Suppressor macrophage treated with lipopolysaccharide for 1 hour (primary cell): ENCODE data around the gene CEBPG.

Source experiments
- DNase-seq, 3 donors: peaks; one replicate each; pipeline ENCODE4 v3.0.0-alpha.2; 2020 to 2022

CEBPG gene

DNA sequence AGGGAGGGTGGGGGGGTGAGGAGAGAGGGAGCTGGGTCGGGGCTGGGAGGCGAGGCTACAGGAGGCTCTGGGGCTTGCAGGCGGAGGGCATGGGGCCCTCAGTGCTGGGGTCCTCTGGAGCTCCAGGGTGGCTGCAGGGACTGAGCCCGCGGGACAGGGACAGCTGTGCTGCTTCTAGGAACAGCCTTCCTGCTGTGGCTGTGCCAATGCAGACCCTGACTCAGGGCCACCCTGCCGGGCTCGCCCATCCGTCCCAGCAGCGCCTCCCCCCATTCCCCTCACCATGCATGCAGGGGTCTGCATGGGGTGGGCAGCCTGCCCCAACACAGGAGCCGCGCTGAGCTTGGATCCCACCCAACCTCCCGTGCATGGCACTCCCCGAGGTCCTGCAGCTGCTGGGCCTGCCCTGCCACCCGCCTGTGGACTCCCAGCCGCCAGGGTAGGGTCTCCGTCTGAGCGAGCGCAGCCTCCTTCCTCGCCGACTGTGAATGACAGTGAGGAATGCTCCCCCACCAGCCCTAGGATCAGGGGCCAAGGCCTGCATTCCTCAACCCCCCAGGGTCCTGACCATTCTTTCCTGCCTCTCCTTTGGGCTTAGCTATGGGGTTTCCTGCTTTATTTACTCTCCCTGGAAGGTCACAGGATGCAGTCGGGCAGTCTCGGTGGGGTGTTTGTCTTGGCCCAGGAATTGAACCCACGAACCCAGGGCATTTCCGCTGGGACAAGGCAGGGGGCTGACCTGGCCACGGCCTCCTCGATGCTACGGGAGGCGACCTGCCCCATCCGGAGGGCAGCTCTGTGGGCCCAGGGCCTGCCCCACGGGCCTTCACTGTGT, 23.4 kb downstream of the CEBPG start:
- DNase-seq, result no peak

DNA sequence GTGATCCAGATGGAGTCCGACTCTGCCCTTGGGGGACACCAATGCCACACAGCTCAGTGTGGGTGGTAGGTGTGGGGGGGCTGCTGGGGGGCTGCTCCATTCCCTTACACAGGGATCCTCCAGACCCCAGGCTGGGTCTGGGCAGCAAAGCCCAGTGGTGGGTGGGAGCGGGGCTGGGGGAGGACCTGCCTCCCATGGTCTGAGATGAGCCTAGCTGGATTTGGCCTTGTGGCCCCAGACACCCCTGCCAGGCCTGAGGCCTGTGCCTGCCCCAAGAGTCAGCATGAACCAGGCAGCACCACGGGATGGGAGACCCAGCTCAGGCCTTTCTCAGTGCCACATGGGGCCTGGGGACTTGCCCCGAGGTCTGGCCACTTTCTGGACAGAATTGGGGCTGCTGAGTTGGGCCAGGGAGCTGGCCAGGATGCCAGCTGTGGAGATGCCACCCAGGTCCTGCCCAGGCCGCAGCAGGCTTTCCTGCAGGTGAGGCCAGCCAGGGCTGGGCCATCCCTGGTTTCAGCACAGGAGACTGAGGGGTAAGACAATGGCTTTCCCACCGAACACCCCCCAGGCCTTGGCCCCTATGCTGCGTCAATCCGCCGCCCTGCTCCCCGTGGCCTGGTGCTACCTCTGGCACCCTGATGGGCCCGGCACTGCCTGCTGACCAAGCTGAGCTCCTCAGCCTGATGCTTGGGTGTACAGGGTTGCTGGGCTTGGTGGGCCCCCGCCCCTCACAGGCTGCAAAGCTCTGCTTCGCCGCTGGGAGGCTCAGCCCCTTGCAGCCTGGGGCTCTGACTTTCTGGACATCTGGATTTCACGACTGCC, 24.2 kb downstream of the CEBPG start:
- no peak for DNase-seq

DNA sequence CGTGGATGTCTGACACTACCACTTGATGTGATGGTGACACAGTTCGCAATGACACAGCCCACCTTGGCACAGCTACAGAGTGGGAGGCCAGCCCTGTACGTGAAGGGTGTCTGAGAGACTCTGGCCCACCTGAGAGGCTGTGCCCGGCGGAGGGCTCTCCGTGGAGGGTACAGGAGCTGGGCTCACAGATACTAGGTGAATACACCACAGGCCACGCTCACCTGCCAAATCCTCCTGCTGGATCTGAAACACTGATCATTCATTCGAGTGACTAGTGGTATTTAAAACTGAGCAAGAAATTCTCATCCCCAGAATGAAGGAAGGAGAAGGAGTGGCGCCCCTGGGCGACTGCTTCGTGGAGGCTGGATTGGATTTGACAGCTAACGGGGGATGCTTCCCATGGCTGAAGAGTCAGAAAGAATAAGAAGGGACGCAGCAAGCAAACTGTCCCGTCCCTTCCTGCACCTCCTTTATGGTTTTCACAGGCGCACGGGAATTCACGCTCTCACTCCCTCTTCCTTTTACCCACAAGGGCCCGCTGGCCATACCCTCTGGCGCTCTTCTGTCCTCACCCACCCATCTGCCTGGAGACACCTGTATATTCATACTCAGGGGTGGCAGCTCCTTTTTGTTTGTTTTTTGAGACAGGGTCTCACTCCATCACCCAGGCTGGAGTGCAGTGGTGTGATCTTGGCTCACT, 25.0 kb downstream of the CEBPG start:
- DNase-seq, result no peak

DNA sequence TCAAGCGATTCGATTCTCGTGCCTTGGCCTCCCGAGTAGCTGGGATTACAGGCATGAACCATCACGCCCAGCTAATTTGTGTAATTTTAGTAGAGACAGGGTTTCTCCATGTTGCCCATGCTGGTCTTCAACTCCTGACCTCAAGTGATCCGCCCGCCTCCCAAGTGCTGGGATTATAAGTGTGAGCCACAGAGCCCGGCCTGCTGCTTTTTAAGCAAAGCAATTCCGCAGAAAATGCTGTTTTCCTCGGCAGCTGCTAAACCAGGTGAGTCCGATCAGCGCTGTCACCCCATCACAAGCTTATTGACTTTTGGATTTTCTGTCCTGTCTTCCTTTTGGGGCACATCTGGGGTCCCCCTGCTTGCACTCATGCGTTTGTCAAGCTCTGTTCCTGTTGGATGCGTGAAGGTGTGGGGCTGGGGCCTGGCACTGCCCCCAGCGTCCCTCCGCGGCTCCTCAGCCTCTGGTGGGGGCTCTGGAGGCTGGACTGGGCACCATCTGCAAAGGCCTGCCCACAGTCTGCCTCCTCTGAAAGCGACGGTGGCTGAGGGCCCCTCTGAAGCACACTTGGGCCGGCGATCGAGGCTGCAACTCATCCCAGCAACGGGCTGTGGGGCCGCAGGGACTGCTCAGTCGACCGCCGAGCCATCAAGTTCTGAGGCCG, 25.7 kb downstream of the CEBPG start:
- DNase-seq, result no peak

DNA sequence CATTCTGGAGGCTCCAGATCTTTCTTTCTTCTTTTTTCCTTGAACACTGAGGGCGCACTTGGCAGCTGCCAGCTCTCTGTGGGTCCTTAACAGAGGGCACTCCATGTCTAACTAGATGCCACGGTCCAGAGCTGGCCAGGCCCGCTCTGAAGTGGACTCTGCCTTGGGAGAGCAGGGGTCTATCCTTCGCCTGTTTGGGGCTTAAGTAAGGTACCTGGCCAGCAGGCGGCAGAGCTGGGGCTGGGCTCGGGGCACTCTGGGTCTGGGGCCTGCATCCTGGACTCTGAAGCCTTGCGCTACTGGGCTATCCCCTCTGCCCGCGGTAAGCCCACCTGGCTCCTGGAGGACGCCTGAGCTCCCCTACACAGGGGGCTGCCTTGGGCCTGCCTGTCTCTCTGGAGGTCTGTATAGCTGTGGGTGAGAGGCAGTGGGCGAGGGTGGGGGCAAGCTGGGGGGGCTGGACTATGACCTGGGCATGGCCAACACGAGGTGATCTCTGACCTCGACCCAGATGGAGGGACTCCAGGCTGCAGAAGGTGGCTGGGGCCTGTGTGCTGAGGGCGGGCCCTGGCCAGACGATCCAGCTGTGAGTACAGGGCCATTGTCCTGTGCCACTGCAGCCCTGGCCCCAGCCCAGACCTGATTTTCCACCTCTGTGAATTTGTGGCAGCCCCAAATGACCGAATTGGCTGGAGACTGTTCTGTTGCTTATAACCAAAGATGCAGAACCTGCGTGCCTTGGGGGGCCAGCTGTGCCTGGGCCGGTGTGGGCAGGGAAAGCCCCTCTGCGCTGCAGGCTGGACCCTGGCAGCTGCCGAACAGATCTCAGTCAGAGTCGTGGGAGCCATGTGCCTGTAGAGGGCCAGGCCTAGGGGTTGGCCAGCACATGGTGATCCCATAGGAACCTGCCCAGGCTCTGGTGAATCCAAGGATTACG, 26.5 kb downstream of the CEBPG start:
- DNase-seq, result no peak

DNA sequence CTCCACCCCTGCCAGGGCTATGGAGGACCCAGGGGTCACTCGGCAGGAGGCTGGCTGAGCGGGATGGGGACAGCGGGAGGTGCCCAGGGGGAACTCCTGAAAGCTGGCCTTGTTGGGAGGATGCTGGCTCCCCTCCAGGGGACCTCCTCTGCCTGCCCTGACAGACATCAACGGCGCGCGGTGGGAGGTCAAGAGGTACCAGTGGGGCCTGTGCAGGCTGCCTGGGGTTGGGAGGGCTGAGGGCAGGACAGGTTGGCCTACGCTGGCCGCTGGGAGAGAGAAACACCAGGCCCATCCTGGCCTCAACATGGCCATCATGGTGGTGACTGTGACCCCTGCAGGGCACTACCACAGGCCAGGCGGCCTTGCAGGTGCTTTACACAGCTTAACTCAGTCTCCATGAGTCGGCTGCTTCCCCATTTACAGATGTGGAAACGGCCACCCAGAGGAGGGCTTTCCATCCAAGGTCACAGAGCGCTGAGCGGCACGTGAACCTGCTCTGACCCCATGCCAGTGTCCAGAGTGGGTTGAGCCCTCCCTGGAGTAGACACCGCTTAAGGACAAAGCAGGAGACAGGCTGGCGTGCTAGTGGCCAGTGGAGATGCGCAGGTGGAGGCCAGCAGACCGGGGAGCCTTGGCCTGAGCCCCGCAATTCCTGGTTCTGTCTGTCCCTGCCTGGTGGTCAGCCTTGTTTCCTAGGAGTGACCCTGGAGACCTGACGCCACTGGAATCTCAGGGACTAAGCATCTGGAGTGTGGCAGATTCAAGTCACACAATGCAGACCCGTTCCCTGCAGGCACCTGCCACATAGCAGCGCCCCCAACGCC, 27.6 kb downstream of the CEBPG start:
- DNase-seq, result no peak

DNA sequence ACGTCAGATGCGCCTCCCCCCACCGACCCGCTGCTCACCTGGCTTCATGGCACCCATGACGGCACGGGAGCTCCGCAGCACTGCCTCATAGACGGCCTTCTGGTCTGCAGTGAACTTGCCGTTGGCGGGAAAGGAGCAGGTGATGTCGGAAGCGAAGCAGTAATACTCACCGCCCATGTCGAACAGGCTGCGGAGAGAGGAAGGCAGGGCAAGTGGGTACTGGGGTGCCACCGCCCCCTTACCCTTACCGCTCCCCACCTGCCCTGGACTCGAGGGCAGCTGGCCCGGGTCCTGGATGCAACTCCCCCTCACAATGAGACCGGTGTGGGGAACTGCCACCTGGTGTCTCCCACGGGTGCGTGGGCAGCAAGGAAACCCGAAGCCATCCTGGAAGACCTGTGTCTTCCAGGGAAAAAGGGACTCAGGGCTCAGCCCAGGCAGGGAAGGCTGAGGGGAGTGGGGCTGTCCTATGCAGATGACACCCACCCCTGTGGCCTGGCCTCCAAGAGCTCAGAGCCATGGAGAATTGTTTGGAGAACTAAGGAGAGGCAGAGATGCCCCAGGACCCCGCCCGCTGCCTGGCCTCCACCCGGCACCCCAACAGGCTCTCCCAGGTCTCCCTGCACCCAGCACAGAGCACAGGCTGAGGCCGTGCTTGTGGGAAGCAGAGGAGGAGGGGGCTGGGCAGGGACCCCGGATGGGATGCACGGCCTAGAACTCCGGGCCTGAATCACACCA, 28.3 kb downstream of the CEBPG start:
- no peak for DNase-seq

DNA sequence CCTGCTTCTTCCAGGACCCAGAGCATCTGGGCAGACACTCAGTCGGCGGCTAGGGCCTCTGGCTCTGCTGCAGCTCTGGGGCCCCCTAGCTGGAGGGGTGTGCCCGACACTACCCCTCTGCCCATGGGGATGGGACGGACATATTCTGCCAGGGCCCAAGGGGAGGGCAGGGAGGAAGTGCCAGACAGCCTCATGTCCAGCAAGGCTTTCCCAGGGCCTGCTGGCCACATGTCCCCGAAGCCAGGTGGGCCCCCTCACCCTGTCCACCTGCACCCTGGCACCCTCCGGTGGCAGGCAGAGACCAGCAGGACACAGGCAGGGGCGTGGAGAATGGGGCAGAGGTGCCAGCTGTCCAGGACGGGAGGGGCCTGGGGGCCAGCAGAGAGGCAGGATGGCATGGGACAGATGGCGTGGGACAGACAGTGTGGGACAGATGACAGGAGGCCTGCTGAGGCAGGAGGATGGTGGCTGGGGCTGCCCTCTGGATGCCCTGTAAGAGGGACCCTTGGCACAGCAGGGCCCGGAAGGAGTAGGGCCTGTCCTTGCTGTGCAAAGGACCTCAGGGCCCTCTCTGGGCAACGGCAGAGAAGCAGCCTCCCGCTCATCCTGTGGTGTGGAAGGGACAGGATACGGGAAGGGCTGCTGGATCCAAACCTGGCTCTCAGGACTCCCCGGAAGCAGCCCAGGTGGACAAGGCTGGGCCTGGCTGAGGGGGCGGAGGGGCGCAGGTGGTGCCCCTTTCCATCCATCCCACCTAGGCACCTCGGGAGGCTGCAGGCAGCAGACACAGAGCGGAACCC, 29.1 kb downstream of the CEBPG start:
- no peak for DNase-seq

DNA sequence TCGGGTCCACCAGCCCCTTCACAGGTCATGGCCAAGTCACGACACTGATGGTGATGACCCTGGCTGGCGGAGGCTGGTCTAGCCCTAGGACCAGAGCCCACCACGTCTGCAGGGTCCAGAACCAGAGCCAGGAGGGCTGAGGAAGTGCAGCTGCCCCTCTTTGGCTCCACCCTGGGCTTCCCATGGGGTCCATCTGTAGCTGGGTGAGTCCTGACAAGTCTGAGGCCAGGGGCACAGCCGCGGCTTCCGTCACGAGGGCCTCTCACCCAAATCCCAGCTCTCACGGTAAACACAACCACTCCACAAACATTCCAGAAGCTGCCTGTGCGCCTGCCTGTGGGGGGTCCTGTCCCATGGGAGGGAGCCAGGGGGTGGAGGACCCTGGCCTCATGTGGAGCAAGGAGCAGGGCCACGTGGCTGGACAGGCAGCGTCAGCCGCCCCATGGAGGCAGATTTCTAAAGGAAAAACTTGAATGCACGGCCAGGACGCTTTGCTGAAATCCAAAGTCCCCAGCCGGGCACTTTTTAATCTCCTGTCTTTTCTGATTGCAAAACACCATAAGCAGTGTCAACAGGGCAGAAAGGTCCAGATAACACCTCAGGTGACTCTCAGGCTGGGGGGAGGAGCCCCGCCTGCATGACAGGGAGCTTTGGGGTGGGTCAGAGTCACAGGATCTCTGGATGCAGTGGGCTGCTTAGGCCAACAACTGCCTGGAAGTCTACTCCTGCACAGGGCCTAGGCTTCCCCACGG, 29.9 kb downstream of the CEBPG start:
- no peak for DNase-seq

DNA sequence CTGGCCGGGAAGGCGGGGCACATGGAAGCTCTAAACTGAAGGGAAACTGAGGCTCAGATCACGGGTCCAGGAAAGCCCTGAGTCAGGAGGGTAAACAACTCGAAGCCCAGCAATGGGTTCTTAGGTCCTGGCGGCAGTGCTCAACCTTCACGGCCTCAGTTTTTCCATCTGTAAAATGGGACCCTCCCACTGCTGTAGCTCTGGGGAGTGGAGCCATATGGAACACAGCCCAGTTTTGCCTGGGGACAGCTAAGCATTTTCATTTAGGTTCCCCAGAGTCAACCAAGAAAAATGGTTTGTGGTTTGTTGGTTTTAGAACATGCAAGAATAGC, 30.4 kb downstream of the CEBPG start:
- no peak for DNase-seq

DNA sequence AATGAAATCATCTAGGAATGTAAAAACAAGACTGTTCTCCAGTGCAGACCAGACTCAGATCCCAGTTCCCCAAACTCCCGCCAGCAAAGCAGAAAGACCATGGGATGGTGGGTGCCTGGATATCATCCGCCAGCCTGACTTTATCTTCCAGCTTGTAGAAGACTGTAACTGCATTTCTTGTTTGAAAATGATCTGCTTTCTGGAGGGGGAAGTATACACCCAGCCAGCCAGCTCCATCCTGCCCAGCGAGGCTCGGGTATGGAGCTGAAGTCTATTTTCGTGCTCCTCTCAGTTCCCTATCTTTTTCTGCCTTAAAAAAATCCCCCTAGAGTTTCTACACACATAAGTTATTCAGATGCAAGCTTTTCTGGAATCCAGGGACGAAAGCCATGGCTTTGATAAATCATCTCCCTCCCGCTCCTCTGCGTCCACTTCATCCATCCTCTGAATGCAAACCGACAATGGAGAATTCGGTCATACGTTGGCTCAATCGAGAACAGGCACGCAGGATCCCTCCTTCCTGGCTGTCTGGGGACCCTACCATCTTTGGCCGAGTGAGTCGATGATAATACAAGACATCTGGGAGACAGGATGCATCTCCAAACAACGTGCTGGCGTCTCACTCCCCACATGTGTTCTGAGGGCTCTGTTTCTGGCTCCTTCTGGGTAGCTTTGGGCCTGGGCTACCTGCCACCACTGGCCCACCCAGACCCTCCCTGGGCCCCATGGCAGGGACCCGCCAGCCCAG, 31.2 kb downstream of the CEBPG start:
- peak; percentile 37 to 53 (median 46) for DNase-seq

DNA sequence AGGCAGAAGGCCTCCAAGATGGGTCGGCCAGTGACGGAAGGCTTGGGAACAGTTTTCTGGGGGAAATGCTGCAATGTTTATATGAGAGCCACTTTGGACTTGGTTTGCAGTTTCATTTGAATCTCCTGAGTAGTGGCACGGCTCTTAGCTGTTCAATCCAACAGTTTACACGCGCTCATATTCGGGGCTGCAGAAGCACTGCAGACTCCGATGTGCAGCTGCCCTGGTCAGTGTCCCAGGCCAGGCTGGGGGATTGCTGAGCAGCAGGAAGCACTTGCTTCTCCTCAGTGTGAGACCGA, 31.7 kb downstream of the CEBPG start:
- no peak for DNase-seq

DNA sequence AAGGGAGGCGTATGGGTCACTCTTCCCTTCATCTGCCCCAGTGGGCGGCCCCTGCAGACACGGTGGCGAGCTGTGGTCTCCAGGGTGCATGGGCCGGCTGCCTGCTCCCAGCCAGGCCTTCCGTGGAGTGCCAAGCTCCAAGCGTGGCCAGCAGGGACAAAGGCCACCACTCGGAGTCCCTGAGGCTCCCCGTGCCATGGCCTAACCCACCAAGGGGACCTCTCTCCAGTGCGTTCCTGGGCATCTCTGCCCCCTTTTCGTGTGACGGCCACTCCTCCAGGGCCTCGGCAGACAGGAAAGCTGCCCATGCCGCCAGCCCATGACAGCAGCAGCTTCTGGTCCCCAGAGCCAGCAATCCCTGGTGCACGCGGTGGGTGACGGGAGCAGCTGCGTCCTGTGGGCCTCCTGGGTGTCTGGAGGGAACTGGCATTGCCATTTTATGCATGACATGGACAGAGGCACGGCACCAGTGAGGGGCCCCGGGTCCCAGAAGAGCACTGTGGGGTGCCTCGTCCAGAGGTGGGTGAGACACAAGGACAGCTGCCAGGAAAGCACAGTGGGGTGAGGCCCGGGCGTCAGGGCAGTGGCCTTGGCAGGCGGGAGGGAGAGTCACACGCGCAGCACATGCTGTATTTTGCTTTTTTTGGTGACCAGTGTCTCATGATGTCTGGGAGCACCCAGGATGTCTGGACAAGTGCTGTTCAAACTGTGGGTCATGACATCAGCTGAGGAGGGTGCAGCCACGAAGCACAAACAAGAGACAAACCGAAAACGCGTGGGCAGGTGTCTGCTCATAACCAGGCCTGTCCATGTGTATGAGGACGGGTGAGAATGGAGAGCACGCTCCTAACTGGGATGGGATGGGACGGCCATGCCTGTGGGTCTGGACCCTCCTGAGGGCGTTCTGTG, 32.3 kb downstream of the CEBPG start:
- DNase-seq, result peak in 2 of 3 donors; percentile 27 to 33

DNA sequence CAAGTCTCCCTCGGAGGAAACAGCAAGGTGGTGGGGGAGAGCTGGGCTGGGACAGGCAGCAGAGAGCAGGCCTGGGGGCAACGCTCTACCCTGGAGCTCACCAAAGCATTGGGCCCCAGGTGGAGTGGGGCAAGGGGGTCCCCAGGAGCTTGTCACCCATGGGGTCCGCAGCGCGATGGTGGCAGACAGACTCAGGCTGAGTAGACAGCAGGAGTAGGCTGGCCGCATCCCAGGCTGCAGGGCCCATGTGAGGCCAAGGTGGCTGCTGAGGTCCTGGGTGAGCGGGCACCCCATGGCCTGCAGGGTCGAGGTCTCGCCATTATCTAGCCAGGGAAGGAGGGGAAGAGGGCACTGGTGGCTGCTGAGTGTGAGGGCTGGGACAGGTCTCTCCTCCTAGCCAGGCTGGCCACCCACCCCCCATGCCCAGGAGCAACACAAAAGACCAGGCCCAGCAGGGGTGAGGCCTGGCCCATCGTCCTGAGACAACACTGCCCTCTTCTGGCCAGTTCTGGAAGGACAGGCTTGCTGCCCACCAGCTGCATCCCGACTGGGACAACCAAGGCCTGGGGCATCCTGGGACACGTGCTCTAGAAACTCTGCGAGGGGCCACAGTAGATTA, 33.1 kb downstream of the CEBPG start:
- DNase-seq, result peak; percentile 61 to 81 (median 78)

DNA sequence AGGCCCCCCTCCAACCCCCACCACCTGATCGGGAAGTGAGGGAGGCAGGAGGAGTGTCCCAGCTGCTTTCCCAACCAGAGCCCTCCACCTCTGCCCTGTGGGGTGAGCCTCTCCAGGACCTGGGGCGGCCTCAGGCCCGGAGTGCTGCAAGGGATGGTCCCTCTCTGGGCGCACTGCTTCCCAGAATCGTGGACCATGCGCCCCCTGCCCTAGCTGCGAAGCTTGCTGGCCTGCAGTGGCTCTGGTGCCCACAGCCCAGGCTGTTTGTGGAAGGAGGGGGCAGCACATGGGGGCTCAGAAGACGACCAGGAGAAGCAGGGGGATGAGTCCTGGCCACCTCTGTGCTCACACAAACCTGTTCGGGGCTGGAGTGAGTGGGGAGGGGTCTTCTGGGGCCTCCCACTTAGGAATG, 33.6 kb downstream of the CEBPG start:
- no peak for DNase-seq

DNA sequence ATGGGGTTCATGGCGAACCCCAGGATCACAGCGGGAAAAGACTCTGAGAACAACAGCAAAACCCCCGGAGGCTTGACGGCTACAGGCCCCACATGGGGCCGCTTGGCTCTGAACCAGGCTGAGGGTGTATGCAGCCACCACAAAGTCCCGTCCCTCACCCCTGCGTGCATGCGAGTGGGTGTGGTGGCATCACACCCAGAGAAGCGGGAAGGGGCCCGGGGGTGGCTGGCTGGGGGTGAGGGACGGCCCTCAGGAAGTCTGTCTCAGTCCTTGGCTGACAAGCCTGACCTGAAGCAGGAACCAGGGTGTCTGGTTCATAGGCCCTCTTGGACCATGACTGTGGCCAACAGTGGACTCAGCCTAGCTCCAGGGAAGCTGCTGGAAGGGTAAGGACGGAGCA, 34.2 kb downstream of the CEBPG start:
- DNase-seq, result peak; percentile 34 to 63 (median 55)
